ENCODE results near the gene MED12L. TPM values are rescaled to one million over a fixed set of nuclear protein-coding genes. Genes with fewer than 3 reads are reported as not detected.
A peak's percentile ranks its signal among the peaks of the same experiment; 100 is the strongest.
"Not testable (repeated sequence)": the region's sequence is repeated elsewhere in the genome, so short reads cannot be mapped to it uniquely, and the experiment has no call there.

The MED12L gene, protein sequence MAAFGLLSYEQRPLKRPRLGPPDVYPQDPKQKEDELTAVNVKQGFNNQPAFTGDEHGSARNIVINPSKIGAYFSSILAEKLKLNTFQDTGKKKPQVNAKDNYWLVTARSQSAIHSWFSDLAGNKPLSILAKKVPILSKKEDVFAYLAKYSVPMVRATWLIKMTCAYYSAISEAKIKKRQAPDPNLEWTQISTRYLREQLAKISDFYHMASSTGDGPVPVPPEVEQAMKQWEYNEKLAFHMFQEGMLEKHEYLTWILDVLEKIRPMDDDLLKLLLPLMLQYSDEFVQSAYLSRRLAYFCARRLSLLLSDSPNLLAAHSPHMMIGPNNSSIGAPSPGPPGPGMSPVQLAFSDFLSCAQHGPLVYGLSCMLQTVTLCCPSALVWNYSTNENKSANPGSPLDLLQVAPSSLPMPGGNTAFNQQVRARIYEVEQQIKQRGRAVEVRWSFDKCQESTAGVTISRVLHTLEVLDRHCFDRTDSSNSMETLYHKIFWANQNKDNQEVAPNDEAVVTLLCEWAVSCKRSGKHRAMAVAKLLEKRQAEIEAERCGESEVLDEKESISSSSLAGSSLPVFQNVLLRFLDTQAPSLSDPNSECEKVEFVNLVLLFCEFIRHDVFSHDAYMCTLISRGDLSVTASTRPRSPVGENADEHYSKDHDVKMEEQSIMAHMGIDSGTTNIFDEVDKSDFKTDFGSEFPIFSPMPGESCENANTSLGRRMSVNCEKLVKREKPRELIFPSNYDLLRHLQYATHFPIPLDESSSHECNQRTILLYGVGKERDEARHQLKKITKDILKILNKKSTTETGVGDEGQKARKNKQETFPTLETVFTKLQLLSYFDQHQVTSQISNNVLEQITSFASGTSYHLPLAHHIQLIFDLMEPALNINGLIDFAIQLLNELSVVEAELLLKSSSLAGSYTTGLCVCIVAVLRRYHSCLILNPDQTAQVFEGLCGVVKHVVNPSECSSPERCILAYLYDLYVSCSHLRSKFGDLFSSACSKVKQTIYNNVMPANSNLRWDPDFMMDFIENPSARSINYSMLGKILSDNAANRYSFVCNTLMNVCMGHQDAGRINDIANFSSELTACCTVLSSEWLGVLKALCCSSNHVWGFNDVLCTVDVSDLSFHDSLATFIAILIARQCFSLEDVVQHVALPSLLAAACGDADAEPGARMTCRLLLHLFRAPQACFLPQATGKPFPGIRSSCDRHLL (N-terminal part only)
- 0.29 TPM in 1 of 2 replicates, not detected in the other for total RNA-seq (2014; rRNA removed; shearing (Covaris generic))

DNA sequence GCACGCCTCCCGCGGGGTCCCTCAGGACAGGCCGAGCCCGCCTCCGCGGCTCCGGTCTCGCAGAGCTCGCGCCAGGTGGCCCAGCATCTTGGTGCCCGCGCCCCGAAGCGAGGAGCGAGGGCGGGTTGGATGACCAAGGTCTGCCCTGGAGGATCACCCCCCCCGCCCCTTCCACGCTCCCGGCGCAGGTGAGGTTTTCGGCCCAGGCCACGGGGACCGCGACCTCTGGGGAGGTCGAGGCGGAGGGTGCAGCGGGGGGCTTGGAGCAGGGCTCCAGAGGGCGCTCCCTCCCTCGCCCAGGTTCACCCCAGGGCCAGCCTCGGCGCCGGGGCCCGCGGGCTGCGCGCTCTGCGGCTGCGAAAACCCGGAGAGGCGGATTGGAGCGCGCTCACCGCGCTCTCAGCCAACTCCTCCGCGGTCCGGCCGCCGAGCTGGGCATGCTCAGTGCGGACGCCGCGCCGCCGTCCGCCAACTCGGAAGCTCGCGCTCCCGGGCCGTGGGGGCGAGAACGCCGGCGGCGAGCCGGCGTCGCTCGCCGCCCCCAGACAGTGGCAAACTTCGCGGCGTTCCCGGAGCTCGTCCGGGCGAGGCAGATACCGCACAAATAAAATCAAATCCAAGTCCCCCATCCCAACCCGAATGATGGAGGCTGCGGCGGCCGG, at the start of gene MED12L:
Gene MED12L (plus strand): TSS at position 438 of the 662 bp plus-strand sequence. CDS start 1,263 bp downstream, outside the sequence.
- DNase-seq (ENCODE audit: low read depth in 1 of 2, low spot score in 2 of 2) = peak; percentile 34 to 49
- Histone ChIP-seq H3K9me3 (replicated peaks) (peaks cover 9% of the 10 kb centered on the region; the same call in 1 of the 2 replicates), H3K36me3 (no peaks in the 10 kb centered on the region), H3K4me3 (peak within 1 kb of the TSS; percentile 38), H3K27me3 (replicated peaks) (peaks cover 54% of the 10 kb centered on the region), H3K27ac (no peak within 1 kb of the TSS), H3K4me1 (replicated peaks) (peaks cover 20% of the 10 kb centered on the region)

DNA sequence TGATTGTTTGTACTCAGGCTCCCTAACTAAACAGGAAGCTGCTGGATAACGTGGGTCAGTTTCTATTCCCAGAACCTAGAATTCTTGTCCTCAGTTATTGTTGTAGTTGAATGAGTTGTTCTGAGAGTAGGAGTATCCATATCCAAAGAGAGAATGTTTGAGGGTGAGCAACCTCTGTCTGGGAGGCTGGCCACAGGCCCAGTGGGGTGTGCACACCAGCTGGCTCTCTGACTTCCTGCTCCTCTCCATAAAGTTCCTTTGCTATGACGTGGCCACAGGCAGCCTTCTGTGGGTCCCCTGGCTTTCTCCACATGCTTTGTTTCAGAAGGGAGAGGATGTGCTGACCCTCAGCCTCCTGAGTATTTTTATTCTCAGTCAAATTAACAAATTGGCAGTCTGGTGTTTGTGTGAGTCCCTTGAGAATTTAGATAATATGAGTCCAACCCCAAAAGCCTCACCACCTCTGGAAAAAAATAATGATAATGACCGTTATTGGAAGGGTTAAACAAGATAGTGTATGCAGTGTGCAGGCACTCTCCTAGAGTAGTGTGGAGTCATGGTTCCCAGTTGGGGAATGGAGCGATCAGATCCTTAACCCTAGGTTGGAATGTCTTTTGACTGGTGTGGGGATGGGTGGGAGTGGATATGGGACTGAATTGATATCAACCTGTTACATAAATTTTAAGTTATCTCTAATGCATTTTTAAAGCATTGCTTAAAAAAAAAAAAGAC, 47.6 kb upstream of the MED12L start:
- no peaks in the 10 kb centered on the region for H3K27me3 ChIP-seq (replicated peaks)
- H3K4me3 ChIP-seq = no peak overlapping the region
- H3K4me1 ChIP-seq (replicated peaks) = peaks cover 15% of the 10 kb centered on the region

DNA sequence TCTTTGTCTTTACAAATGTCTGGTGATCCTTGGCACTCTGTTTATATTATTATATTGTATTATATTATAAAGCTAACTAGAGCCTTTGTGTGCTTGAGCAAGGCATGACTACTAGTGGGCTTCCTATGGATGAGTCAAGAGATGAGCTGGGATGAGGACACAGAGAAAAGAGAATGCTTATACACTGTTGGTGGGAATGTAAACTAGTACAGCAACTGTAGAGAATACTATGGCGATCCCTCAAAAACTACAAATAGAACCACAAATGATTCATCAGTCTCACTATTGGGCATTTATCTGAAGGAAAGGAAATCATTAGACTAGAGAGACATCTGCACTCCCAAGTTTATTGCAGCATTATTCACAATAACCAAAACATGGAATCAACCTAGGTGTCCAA, 40.8 kb upstream of the MED12L start:
- Histone ChIP-seq H3K36me3 (no peaks in the 10 kb centered on the region), H3K4me3 (no peak overlapping the region), H3K27ac (no peak overlapping the region), H3K27me3 (replicated peaks) (no peaks in the 10 kb centered on the region), H3K4me1 (replicated peaks) (no peaks in the 10 kb centered on the region), H3K9me3 (replicated peaks) (no peaks in the 10 kb centered on the region)
- DNase-seq (ENCODE audit: low read depth in 1 of 2, low spot score in 2 of 2) = no peak

More for the DNA sequence above, 47.6 kb upstream of the MED12L start:
- DNase-seq (ENCODE audit: low read depth in 1 of 2, low spot score in 2 of 2) = peak; percentile 79 to 89
- no peaks in the 10 kb centered on the region for H3K9me3 ChIP-seq (replicated peaks)
- peak overlapping the region; percentile 44 for H3K27ac ChIP-seq
- H3K36me3 ChIP-seq = no peaks in the 10 kb centered on the region

DNA sequence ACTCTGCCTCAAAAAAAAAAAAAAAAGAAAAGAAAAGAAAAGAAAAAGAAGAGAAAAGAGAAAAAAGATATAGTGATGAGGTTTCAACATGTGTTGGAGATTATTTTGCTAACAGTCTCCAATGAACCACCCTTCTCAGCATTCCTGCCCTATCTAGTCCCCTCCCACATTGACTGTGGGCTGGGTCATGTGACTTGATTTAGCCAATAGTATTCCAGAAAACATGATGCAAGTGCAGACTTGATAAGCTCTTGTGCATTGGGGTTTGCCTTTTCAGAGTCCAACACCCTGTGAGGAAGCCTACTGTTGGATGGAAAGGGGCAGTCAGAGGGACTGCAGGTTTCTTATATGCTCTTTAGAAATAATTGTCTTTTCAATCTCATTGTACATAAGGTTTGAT, 37.8 kb upstream of the MED12L start:
- no peak for DNase-seq (ENCODE audit: low read depth in 1 of 2, low spot score in 2 of 2)
- no peaks in the 10 kb centered on the region for H3K9me3 ChIP-seq (replicated peaks)
- peaks cover 10% of the 10 kb centered on the region; the same call in 1 of the 2 replicates for H3K27me3 ChIP-seq (replicated peaks)
- H3K27ac ChIP-seq = no peak overlapping the region
- H3K4me1 ChIP-seq (replicated peaks) = no peaks in the 10 kb centered on the region
- no peaks in the 10 kb centered on the region for H3K36me3 ChIP-seq
- no peak overlapping the region for H3K4me3 ChIP-seq

DNA sequence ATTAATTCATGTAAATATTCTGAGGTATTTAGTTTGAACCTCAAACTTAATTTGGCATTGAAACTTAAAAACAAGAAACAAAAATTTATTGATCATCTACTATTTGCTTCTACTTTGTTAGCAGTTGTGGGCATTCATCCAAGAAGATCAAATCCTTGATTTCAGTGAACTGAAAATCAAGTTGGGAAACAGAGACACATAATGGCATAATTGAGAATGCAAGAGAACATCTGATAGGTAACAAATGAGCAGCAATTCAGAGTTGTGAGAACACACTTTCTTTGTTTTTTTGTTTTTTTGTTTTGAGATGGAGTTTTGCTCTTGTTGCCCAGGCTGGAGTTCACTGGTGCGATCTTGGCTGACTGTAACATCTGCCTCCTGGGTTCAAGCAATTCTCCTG, 33.9 kb upstream of the MED12L start:
- H3K4me1 ChIP-seq (replicated peaks) = no peaks in the 10 kb centered on the region
- H3K4me3 ChIP-seq = no peak overlapping the region
- DNase-seq (ENCODE audit: low read depth in 1 of 2, low spot score in 2 of 2) = no peak
- H3K27me3 ChIP-seq (replicated peaks) = peaks cover 20% of the 10 kb centered on the region; the same call in 1 of the 2 replicates
- H3K36me3 ChIP-seq = no peaks in the 10 kb centered on the region
- no peaks in the 10 kb centered on the region for H3K9me3 ChIP-seq (replicated peaks)
- no peak overlapping the region for H3K27ac ChIP-seq

DNA sequence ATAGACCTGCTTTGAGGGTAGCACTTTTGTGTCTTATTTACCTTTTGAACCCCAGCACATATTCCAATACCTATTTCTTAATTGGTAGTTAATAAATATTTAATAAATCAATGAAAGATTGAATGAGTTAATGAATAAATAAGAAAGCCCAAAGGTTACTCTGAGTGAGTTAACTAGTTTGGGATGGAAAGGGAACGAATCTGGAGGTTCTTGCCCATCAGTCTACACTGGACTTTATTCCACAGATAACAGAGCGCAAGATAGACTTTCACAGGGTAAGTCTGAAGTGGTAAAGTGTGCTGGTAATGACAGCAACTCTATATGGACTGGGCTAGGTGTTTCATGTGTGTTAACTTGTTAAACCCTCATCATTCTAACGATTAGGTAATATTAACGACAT, 33.1 kb upstream of the MED12L start:
- Histone ChIP-seq H3K27me3 (replicated peaks) (peaks cover 20% of the 10 kb centered on the region; the same call in 1 of the 2 replicates), H3K36me3 (no peaks in the 10 kb centered on the region), H3K9me3 (replicated peaks) (no peaks in the 10 kb centered on the region), H3K4me3 (no peak overlapping the region), H3K4me1 (replicated peaks) (no peaks in the 10 kb centered on the region), H3K27ac (no peak overlapping the region)
- no peak for DNase-seq (ENCODE audit: low read depth in 1 of 2, low spot score in 2 of 2)

DNA sequence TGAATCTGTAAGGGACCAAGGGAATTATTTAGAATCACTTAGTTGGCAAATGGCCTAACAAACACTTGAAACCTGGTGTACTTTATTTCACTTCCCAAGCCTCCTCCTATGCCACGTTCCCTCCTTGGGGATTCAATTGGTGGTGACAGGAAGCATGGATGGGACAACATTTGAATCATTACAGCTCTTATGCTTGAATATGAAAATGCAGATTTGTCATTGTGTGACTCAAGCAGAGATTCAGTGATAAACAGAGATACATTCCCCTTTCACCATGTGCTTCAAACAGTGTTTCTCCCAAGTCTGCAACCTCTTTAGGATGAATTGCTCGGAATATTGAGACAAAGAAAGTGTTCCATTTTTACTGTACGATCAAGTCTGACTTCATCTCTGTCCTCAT, 32.7 kb upstream of the MED12L start:
- no peak for DNase-seq (ENCODE audit: low read depth in 1 of 2, low spot score in 2 of 2)
- H3K27ac ChIP-seq = no peak overlapping the region
- H3K27me3 ChIP-seq (replicated peaks) = peaks cover 20% of the 10 kb centered on the region; the same call in 1 of the 2 replicates
- no peaks in the 10 kb centered on the region for H3K9me3 ChIP-seq (replicated peaks)
- H3K36me3 ChIP-seq = no peaks in the 10 kb centered on the region
- H3K4me3 ChIP-seq = no peak overlapping the region
- H3K4me1 ChIP-seq (replicated peaks) = no peaks in the 10 kb centered on the region

DNA sequence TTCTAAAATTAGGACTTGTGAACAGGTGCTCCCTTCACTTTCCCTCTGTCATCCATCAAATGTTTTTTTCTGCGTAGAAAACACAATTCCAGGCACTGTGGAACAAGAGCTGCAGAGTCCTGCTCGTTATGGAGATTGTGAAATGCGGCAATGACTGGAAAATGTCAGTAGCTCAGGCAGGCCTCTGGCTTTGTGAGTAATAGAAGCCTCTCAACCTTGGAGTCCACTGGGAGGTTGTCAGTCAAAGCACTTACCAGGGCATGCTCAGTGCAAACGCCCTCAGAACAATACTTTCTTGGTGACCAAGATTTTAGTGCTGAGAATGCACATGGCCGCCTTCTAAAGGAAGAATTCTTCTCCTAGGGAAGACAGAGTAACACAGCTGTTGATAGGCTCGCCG, 26.7 kb upstream of the MED12L start:
- no peak for DNase-seq (ENCODE audit: low read depth in 1 of 2, low spot score in 2 of 2)
- Histone ChIP-seq H3K4me3 (no peak overlapping the region), H3K9me3 (replicated peaks) (no peaks in the 10 kb centered on the region)

DNA sequence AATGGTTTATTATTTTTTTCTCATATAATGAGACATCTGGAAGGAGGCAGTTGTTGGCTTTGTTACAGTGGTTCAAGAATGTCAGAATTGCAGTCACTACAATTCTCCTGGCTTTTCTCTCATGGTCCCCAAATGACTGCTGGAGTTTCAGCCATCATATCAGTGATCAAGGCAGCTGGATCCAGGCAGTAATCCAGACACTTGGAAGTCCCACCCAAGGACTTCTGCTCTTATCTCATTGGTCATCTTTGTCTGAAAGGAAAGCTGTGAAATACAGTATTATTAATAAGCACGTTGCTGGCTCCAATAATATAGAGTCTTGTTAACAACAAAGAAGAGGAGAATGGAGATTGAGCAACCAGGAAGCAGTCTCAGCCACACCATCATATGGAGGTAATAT, 22.9 kb upstream of the MED12L start:
- Histone ChIP-seq H3K36me3 (no peaks in the 10 kb centered on the region), H3K27ac (no peak overlapping the region), H3K9me3 (replicated peaks) (no peaks in the 10 kb centered on the region), H3K27me3 (replicated peaks) (0 out of 2 replicates have a peak, but pooled peaks cover 6% of the 10 kb centered on the region), H3K4me1 (replicated peaks) (no peaks in the 10 kb centered on the region), H3K4me3 (no peak overlapping the region)
- DNase-seq (ENCODE audit: low read depth in 1 of 2, low spot score in 2 of 2) = no peak

More for the DNA sequence above, 26.7 kb upstream of the MED12L start:
- Histone ChIP-seq H3K4me1 (replicated peaks) (no peaks in the 10 kb centered on the region), H3K27me3 (replicated peaks) (0 out of 2 replicates have a peak, but pooled peaks cover 6% of the 10 kb centered on the region), H3K27ac (no peak overlapping the region), H3K36me3 (no peaks in the 10 kb centered on the region)

DNA sequence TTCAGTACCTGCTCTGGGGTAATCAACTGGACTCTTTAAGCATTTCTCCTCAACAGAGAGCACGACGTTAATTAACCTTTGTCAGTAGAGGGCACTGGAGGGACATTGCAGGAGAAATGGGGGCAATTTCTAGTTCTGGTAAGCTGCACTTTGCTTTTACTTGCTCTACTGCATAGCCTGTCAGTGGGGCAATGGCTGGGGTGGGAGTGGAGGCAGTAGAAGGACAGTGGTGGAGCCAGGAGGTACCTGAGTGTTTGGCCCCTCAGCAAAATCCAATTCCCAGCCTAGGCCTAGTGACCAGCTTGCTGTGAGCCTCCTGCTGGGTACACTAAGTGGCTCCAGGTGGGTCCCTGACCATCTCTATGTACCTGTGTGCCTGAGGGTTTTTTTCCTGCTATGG, 18.3 kb upstream of the MED12L start:
- H3K27ac ChIP-seq = no peak overlapping the region
- no peaks in the 10 kb centered on the region for H3K9me3 ChIP-seq (replicated peaks)
- no peak overlapping the region for H3K4me3 ChIP-seq
- no peaks in the 10 kb centered on the region for H3K36me3 ChIP-seq
- 0 out of 2 replicates have a peak, but pooled peaks cover 6% of the 10 kb centered on the region for H3K27me3 ChIP-seq (replicated peaks)
- no peak for DNase-seq (ENCODE audit: low read depth in 1 of 2, low spot score in 2 of 2)
- H3K4me1 ChIP-seq (replicated peaks) = no peaks in the 10 kb centered on the region

DNA sequence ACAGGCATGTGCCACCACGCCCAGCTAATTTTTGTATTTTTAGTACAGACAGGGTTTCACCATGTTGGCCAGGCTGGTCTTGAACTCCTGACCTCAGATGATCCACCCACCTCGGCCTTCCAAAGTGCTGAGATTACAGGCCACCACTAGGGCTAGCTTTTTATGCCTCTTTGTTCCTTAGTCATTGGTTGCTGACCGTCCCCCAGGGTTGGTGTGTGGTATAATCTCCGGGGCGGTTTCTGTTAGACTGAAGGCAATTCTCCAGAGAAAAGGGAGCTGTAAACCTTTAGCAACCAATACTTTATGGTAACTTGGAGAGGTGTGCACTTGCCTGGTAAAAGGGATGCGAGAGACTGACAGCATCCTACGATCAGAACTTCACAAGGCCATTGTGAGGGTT, 12.6 kb upstream of the MED12L start:
- not testable (repeated sequence) for H3K9me3 ChIP-seq (replicated peaks); H3K4me1 ChIP-seq (replicated peaks); H3K27ac ChIP-seq; H3K27me3 ChIP-seq (replicated peaks); H3K4me3 ChIP-seq; H3K36me3 ChIP-seq; DNase-seq (ENCODE audit: low read depth in 1 of 2, low spot score in 2 of 2)

DNA sequence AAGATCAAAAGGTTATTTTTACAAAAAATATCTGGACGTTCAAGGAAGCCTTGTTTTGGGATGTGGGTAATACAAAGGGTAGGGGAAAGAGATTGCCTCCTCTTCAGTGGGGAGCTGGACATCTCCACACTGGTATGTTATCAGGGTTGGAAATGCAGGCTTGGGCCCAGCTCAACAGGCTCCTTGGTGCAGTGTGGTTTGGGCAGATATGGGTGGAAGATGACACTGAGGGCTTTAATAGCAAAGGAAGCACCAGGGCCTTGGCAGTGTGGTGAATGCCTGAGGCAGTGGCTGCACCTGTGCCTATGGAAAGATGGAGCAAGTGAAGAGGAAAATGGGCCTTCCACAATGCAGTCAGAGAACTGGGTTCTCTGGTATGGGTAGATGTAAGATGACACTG, 11.2 kb upstream of the MED12L start:
- Histone ChIP-seq H3K27me3 (replicated peaks) (peaks cover 7% of the 10 kb centered on the region; the same call in 1 of the 2 replicates), H3K27ac (no peak overlapping the region), H3K4me1 (replicated peaks) (no peaks in the 10 kb centered on the region), H3K4me3 (no peak overlapping the region), H3K9me3 (replicated peaks) (no peaks in the 10 kb centered on the region), H3K36me3 (no peaks in the 10 kb centered on the region)
- DNase-seq (ENCODE audit: low read depth in 1 of 2, low spot score in 2 of 2) = no peak
